Right ventricle myocardium inferior (tissue), 1 donor: Measurements from ENCODE around the gene HSD3B7. TPM values are rescaled to one million over a fixed set of nuclear protein-coding genes. Genes with fewer than 3 reads are reported as not detected.

Experiments
- ATAC-seq: fragments of 200-7000 bp; cut with Tn5 transposase; one replicate; pipeline ENCODE4 v1.9.1; 2020; ENCODE audit warnings: mild to moderate bottlenecking, moderate library complexity
- DNase-seq: peaks from one replicate; pipeline ENCODE4 v3.0.0; 2021; ENCODE audit errors: missing footprints
- intact Hi-C: fragments of 100-400 bp; cut with DNase I; formaldehyde crosslinking; loops from one replicate; pipeline ENCODE4 v1.11.0; 2022
- total RNA-seq: library from RNA; stranded (reverse); fragmentation: NEBNext Ultra II Directional; extraction: Animal tissue kit (Norgen Biotek cat#: 25700); gene quantifications from one replicate; pipeline ENCODE4 v1.2.1, GENCODE V29; 2021
- donor health status: DM: no; HTN: yes; CAD: no; lungs with severe emphysema.

HSD3B7 gene
- total RNA-seq, 1 donor from 2014 or later: 7.0 TPM

DNA sequence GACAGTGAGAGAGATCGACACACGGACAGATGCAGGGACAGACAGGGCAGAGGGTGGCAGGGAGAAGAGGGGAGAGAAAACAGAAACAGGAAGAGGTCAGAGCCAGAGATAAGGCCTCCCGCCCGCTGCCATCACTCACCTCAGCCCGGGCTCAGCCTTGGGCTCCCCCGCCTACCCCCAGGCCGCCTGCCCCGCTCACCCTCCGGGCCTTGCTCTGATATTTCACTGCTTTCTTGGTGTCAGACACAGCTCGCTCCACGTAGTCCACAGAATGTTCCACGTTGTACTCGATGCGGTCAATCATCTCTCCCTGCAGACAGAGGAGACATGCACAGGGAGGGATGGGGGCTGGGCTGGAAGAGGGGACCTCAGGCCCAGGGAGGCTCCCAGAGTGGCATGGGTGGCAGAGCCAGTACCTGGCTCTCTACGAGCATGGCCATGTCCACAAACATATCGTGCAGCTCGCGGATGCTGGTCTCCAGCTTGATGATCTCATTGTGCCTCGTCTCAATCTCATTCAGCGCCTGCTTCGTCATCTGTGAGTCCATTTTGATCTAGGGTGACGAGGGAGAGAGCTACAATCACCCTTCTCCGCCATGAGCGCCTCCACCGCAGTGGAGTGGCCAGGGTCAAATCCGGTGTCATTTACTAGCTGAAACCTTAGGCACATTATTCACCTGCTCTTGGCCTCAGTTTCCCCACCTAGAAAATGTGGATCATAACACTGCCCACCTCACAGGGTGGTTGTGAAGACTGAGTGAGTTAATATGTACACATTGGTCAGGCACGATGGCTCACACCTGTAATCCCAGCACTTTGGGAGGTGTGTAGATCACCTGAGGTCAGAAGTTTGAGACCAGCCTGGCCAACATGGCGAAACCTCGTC is 8.2 kb downstream of the HSD3B7 start:
- ATAC-seq: no peak
- DNase-seq: no peak
- intact Hi-C loops: no loop called here

DNA sequence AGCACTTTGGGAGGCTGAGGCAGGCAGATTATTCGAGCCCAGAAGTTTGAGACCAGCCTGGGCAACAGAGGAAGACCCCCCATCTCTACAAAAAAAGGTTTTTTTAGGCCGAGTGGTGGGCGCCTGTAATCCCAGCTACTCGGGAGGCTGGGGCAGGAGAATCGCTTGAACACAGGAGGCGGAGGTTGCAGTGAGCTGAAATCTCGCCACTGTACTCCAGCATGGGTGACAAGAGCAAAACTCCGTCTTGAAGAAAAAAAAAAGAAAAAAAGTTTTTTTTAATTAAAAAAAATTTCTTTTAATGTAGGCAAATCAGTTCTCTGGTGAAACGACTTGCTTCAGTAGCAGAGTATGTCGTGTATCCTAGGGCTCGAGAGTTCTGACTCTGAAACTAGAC is 10.9 kb downstream of the HSD3B7 start:
- DNase-seq (no peak), ATAC-seq (no peak)
- intact Hi-C loops: loop anchor here (5.0 kb wide), 1 partner anchor 76 kb away; the partner anchor contains the start of genes ZNF646 and ZNF668

GRCh38 chr16:30996324-30996984 is 11.4 kb downstream of the HSD3B7 start:
- ATAC-seq: peak; percentile 2
- intact Hi-C loops: loop anchor here (5.0 kb wide), 1 partner anchor 76 kb away; the partner anchor contains the start of genes ZNF646 and ZNF668

GRCh38 chr16:30996985-30997724 is 12.1 kb downstream of the HSD3B7 start:
- intact Hi-C loops: loop anchor here (5.0 kb wide), 1 partner anchor 75 kb away; the partner anchor contains the start of genes ZNF646 and ZNF668
- DNase-seq (peak; percentile 92), ATAC-seq (peak; percentile 97)

More at GRCh38 chr16:30996324-30996984, 11.4 kb downstream of the HSD3B7 start:
- no peak for DNase-seq

GRCh38 chr16:30997725-30998711 is 13.0 kb downstream of the HSD3B7 start:
- intact Hi-C loops: loop anchor here (5.0 kb wide), 1 partner anchor 74 kb away; the partner anchor contains the start of genes ZNF646 and ZNF668
- ATAC-seq (peak; percentile 2), DNase-seq (no peak)

DNA sequence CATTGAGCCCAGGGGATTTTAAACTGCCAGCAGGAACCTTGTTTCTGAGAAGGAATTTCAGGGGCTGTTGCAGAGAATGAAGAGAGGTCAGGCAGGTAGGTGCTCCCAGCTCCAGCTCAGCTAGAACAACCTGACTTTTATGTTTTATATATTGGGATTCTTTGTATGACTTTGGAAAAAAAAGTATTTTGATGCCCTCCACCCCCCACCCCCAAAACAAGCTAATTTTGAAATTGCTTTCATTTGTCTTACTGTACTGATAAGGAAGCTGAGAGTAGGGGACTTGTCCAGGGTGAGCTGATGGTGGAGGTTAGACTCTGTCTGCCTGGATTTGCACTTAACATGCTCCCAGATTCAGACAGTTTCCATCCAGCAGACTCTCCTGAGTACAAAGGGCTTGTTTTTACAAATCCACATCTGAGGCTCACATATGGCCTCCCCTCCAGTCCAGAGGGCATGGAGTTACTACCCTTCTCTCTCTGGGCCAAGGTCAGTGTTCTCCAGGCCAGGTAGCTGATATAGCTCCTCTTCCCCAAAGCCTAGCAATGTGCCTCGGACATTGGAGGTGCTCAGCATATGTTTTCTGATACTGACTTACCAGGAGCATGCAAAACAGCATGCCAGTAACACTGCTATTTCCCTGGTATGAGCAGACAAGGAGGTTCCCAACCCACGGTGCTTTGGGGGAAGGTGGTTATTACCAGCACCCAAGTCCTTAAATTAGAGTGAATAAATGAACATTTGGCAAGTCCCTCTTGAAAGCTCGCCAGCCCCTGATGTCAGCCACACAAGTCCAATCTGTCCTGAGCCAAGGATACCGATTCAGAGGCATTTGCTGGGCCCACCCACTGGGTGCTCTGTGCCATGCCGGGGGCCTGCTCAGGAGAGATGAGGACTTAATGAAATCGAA is 14.1 kb downstream of the HSD3B7 start:
- ATAC-seq (no peak), DNase-seq (no peak)
- intact Hi-C loops: loop anchor here (5.0 kb wide), 1 partner anchor 73 kb away; the partner anchor contains the start of genes ZNF646 and ZNF668

DNA sequence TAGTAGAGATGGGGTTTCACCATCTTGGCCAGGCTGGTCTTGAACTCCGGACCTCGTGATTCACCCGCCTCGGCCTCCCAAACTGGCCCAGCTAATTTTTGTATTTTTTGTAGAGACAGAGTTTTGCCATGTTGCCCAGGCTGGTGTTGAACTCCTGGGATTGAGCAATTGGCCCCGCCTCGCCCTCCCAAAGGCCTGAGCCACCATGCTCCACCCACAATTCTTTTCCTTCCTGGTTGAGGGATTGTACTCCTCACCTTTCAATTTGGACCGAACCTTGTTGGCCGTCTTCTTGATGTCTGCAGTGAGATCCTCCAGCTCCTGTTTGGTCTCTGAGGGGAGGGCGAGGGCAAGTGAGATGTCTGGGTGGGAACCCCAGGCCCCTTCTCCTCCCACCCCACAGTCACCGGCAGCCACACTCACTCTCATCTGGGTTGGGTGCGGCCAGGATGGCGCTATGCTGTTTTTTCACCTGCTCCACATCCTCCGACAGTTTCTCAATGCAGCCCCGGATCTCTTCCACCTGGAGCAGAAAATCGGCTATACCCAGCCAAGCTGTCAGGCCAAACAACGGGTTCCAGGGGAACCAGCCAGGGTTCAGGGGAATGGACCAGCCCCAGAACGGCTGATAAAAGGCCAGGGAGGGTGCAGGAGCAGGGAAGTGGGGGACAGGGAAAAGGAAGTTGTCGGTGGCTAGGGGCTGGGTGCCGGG is 15.8 kb downstream of the HSD3B7 start:
- no peak for ATAC-seq
- DNase-seq: no peak
- intact Hi-C loops: no loop called here

- no peak for ATAC-seq
- no peak for DNase-seq
- intact Hi-C loops: no loop called here
Observed at GRCh38 chr16:31001507-31002249, 16.7 kb downstream of the HSD3B7 start.

DNA sequence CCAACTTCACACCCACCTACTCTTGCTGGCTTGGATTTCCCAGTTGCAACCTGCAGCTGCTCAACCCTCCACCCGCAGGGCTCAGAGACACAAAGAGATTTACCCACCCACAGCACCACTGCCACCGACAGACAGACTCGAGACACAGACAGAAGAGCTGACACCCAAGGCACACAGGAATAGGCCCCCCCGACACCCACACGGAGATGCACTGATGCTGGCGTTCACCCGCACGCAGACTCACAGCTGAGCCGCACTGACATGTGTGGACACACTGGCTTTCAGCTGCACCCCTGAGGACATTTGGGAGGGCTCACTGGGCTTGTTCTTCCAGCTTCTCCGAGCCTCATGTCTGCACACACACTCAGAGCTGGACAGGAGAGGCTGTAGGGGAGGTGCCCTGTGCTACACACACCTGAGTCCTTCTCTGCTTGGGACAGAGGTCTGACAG is 17.3 kb downstream of the HSD3B7 start:
- DNase-seq (no peak), ATAC-seq (no peak)
- intact Hi-C loops: no loop called here

DNA sequence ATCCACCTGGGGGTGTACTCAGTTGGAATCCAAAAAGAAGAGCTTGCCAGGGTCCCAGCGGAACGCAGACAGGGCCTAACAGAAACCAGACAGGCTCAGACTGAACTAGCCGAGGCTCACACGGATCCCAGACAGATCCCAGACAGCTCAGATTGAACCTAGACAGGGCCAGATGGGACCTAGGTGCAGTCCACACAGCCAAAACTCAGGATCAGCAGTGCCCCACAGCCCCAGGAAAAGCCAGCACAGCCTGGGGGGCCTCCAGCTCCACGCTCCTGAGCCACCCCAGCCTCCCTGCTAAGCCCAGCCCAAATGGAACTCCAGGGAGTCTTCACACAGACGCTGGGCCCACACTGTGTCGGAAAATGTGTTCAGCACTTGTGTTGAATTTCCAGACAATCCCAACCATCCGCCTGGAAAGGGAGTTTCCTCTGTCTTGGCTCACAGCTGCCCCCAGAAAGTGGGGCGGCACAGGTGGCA is 17.9 kb downstream of the HSD3B7 start:
- intact Hi-C loops: no loop called here
- DNase-seq: no peak
- no peak for ATAC-seq

DNA sequence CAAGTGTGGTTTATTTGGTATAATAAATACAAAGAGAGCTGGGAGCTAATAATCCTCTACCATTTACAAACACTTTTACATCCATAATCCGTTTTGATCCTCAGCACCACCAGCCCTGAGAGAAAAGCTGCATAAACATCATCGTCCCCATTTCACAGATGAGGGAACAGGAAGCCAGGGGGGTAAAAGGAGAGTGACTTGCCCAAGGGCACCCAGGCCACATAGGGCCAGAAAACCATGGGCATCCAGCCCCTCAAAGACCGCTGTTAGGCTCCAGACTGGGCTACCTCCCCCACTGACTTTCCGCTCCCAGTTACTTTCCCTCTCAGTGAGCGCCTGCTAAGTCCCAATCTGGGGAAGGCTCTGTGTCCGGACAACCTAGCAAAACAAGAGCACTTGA is 18.7 kb downstream of the HSD3B7 start:
- ATAC-seq: no peak
- no peak for DNase-seq
- intact Hi-C loops: no loop called here

GRCh38 chr16:31004658-31005057 is 19.7 kb downstream of the HSD3B7 start:
- DNase-seq (no peak), ATAC-seq (no peak)
- intact Hi-C loops: no loop called here

- no peak for DNase-seq
- no peak for ATAC-seq
- intact Hi-C loops: no loop called here
Observed at GRCh38 chr16:31005350-31006085, 20.5 kb downstream of the HSD3B7 start.

DNA sequence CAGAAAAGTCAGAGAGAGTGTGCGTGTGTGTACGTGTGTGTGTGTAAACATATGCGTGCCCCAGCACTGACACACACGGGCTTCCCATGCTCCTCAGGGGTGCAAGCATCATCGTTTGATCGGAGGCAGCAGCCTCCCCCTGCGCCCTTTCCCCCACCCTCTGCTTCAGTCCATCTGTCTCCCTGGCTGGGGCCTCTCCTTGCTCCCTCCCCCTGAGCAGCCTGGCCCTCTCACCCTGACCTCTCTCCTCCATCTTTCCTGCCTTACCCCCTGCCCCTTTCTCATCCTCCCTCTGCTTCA is 21.0 kb downstream of the HSD3B7 start:
- no peak for ATAC-seq
- DNase-seq: no peak
- intact Hi-C loops: no loop called here

- ATAC-seq: no peak
- intact Hi-C loops: no loop called here
- DNase-seq: no peak
Observed at GRCh38 chr16:31006589-31006988, 21.6 kb downstream of the HSD3B7 start.
